Activated naive CD4-positive, alpha-beta T cell treated with Interleukin-2 at 50 U/mL for 16 hours (primary cell): Measurements from ENCODE around the gene TCF15.
"Not testable (repeated sequence)": the region's sequence is repeated elsewhere in the genome, so short reads cannot be mapped to it uniquely, and the experiment has no call there.

Experiments used
- DNase-seq: peaks from one replicate; pipeline ENCODE4 v3.0.0-alpha.2; 2020

The TCF15 gene

DNA sequence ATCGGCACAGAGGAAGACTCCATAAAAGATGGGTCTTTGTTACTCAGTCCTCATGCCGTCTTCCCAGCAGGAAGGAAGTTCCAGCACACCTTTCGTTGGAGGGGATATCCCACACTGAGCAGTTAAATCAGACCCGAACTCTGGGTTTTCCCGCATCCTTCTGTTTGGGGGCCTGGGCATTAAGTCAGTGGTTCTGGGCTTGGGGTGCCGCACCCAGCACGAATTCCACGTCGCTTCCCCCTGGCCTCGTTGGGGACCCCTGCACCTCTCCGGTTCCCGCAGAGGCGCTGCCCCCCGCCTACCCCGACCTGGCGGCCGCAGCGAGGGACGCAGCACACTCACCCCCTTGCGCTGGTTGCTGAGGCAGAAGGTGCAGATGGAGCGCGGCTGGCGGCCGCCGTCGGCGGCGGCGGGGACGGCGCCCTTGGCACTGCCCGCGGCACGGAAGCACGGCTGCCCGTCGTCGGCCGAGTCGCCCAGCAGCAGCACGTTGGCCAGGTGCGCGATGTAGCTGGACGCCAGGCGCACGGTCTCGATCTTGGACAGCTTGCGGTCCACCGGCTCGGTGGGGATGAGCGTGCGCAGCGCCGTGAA, 641 bp downstream of the TCF15 start:
- DNase-seq: no peak

DNA sequence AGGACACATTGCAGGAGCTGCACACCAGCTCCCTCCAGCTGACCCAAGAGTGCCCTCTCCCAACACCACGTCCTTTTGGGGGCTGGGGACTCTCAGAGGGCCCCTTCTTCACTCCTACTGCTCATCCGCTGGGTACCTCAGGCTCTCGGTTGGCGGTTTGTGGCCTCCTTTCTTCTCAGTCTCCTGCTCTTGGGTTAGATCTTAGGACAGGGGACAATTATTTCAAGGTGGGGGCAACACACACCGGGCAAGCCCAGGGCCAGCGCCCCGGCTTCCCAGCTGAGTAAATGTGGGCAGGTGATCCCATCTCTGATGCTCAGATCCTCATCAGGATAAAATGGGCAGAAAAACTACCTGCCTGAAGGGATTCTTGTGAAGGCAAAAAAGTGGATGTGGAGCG, 1.1 kb downstream of the TCF15 start:
- no peak for DNase-seq

- no peak for DNase-seq
Measured at GRCh38 chr20:607476-607875, 2.6 kb downstream of the TCF15 start.

DNA sequence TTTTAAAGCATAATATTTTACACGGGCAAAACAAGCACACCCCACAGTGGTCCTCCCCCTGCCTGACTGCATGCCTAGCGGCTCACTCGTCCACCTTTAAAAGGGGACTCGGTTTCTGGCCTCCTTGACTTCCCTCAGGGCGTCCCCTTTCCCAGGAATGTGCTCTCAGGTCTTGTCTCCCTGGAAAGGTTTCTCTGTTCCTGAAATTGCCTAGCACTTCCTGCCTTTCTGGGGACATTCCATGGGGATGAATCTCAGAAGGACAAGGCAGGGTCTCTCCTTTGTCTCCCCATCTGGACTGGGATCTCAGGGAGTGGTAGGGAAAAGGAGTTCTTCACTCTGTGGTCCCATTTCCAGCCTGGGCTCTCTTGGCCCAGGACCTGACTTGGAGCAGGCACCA, 4.9 kb downstream of the TCF15 start:
- no peak for DNase-seq

DNA sequence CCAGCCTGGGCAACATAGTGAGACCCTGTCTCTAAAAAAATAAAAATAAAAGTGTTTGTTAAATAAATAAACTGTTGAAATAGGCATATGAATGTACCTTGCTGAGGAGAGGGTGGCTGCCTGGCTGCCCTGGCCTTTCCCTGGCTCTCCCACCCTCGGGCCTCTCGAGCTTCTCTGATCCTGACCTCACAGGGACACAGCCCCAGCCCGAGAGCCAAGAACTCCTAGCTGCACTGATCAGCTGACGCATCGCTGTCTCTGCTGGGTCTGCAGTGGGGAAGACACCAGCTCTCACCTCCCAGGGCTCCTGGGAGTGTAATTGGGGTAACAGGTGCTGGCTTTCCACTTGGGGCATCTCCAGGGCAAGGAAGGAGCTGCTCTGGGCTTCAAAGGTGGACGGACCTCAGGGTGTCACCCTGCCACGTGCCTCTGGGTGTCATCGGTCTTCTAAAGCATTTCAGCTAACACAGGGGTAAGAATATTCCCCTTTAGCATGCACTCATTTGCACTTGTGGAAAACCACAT, 6.9 kb downstream of the TCF15 start:
- no peak for DNase-seq

DNA sequence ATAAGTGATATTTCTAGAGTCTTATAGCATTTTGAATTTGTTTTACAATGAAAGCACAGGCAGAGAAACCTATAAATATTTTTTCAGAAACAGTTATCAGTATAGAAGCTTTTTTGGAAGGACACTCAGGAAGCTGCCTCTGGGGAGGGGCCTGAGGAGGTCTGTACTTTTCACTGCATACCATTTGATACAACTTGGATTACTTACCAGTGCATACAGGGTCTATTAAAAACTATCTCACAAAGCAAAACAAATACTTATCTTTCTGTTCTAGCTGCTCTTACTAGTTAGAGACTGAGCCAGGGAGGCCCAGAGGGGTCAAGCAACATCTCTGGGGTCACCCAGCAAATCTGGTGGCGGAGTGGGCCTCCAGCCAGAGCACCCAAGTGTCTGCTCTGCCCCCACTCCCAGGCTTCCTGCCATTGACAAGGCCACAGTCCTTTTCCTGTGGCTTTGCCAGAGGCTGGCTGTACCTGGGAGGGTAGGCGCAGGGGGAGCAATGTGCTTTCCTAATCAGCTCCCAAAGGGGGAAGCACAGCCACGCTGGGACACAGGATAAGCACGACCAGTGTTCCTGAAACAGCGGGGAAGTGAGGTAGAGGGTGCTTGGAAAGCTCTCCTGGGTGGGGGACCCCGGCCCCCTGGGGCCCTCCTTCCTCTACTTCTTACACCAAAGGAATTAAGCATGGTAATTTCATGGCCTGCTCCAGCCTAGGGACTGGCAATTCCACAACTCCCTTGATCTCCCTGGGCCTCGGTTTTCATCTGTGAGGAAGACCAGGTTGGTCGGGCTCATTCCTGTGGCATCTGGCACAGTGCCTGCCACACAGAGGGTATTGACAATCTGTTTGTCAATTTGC, 7.8 kb downstream of the TCF15 start:
- DNase-seq: no peak

- DNase-seq: no peak
Measured at GRCh38 chr20:600736-601135, 9.4 kb downstream of the TCF15 start.

- no peak for DNase-seq
Measured at GRCh38 chr20:600141-600540, 10.0 kb downstream of the TCF15 start.

DNA sequence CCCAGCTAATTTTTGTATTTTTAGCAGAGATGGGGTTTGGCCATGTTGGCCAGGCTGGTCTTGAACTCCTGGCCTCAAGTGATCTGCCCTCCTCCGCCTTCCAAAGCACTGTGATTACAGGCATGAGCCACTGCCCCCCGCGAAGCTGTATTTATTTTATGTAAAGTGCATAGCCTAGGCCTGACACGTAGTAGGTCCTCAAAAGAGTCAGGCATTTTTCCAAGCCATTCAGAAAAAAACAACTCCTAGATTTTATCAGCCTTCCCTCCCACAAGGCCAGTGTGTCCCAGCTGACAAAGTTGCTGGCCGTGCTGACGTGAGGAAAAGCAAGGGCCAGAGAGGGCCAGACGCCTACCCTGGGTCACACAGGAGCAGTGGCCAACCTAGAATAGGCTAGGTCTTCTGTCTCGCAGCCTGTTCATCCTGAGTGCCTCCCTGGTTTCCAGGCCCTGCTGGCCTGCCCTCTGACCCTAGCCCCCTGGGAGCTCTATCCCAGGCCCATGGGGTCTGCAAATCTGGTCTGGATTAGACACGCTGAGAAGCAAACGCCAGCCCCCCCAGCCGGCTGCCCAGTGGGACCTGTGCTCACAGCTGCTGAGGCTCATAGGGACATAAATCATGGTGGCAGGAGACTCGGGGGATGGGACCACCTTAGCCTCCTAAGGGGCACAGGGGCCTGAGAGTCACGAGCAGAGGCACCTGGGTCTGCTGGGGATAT, 11.8 kb downstream of the TCF15 start:
- DNase-seq: no peak

GRCh38 chr20:597560-597959, 12.5 kb downstream of the TCF15 start:
- DNase-seq: no peak

DNA sequence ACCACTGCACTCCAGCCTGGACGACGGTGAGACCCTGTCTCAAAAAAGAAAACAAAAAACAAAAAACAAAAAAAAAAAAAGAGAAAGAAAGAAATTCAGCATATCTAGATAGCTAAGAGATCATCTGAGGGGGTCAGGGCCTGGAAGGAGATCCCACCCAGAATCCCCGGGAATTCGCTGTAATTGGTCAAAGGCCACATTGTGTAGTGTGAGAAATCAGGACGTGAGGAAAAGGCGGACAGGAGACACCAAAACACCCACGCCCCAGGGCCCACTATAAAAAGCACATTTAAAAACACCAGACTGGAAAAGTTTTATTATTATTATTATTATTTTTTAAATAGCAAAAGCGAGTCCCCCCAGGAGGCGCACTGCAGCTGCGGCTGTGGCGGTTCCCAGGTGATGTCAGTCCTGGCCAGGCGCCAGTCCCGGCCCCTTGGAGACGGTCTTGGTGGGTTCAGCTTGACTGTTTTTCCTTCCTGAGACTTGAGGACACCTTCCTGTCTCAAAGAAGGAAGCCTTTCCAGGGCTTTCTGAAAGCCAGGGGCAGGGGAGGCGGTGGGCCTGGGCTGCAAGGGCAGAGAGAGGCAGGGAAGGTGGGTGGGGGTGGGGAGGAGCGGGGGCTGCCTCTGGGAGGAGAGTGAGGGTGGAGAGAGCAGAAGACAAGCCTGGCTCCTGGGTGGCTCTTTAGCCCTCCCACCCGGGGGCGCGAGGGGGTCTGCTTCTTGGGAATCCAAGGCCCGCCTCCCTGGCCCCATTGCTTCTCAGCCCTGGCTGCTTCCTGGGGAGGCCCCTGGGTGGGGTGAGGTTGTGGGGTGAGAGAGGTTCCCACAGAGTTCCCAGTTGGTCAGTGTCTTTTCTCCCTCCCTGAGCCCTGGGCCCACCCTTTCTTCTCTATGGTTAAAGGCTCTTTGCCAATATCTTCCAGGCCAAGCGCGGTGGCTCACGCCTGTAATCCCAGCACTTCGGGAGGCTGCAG, 14.5 kb downstream of the TCF15 start:
- DNase-seq: no peak

DNA sequence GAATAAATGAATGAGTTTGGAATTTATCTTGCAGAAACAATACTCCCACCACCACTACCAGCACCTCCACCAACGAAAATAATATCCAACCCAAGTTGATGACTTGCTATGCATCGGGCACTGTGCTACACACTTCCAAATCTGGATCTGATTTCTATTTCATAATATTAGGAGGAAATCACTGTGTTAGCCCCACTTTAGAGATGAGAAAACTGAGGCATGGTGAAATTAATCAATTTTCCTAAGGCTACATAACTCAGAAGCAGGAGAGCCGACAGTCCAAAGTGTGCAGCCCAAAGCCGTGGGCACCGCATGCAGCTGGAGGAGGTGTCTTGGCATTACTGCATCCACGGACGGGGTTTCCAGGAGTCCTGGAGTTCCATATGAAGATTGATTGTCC, 17.6 kb downstream of the TCF15 start:
- DNase-seq: no peak

- no peak for DNase-seq
Measured at GRCh38 chr20:591941-592340, 18.2 kb downstream of the TCF15 start.

- no peak for DNase-seq
Measured at GRCh38 chr20:588932-589672, 21.0 kb downstream of the TCF15 start.

DNA sequence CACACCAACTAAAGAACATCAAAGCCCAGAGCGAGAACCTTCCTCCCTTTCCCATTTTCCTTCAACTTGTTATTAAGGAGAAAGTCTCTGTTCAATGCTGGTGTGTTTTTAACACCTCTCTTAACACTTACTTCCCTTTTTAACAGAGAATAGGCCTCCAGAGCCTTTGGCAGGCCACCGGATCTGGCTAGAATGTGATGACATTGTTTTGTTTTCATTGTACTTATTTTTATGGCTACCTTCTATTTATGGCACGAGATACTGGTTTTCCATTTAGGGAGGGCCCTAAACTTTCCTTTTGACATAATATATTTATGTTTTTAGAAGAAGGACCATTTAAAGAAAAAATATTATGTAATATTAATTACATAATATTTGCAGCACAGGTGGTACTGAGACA, 21.6 kb downstream of the TCF15 start:
- no peak for DNase-seq

- no peak for DNase-seq
Measured at GRCh38 chr20:584971-585301, 25.2 kb downstream of the TCF15 start.

DNA sequence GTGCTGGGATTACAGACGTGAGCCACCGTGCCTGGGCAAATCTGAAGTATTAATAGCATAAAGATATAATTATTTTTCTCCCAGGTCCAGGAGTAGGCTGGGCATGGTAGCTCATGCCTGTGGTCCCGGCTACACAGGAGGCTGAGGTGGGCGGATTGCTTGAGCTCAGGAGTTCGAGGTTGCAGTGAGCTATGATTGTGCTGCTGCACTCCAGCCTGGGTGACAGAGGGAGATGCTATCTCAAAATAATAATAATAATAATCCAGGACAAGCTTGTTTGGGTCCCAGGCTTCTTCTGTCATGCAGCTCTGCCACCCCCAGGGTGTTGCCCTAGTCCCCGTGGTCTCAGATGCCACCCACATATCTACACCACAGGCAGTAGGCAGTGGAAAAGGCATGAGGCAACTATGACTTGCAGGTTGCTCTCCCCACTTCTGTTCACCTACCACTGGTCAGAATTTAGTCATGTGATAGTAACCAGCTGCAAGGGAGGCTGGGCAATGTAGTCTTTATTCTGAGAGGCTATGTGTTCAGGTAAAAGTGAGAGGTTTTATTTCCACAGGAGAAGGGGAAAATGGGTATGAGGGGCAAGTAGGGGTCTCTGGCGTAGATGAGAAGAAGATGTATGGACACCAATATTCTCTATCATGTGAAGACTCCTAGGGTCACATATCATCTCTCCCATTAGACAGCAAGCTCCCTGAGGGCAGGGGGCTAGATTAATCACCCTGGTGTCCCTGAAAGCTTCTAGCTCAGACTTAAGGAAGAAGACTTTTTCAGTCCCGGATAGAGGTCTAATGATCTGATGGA, 25.7 kb downstream of the TCF15 start:
- DNase-seq: peak; percentile 7

GRCh38 chr20:582204-582603, 27.9 kb downstream of the TCF15 start:
- DNase-seq: no peak

- DNase-seq: not testable (repeated sequence)
Measured at GRCh38 chr20:578940-579690, 31.0 kb downstream of the TCF15 start.

DNA sequence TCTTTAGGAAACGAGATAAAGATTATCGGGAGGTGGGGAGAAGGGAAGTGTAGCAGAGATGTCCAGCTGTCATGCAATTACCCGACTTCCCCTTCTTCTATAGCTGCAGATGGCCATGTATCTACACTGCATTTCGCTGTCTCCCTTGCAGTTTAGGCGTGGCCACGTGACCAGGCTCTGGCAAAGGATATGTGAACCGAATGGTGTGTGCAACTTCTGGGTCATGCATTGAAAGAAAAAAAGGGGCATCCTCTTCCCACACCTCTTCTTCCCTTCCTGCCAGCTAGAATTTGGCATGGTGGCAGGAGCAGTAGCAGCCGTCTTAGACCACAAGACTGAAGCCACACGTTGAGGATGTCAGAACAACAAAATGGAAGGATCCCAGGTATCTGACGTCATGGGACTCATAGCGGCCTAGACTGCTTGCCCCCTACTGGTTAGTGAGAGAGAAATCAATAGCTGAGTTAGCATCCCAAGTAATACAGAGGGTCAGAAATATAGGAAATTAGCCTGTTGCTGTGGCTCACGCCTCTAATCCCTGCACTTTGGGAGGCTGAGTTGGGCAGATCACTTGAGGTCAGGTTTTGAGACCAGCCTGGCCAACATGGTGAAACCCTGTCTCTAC, 32.8 kb downstream of the TCF15 start:
- no peak for DNase-seq
